Activated CD8-positive, alpha-beta memory T cell treated with anti-CD3 and anti-CD28 coated beads, Interleukin-2, amount 50 U/mL, for 4 hours (primary cell): Measurements from ENCODE around the gene BRAT1.
A peak's percentile ranks its signal among the peaks of the same experiment; 100 is the strongest.

Experiments used
- DNase-seq: peaks from one replicate; pipeline ENCODE4 v3.0.0-alpha.2; 2020

The BRAT1 gene

DNA sequence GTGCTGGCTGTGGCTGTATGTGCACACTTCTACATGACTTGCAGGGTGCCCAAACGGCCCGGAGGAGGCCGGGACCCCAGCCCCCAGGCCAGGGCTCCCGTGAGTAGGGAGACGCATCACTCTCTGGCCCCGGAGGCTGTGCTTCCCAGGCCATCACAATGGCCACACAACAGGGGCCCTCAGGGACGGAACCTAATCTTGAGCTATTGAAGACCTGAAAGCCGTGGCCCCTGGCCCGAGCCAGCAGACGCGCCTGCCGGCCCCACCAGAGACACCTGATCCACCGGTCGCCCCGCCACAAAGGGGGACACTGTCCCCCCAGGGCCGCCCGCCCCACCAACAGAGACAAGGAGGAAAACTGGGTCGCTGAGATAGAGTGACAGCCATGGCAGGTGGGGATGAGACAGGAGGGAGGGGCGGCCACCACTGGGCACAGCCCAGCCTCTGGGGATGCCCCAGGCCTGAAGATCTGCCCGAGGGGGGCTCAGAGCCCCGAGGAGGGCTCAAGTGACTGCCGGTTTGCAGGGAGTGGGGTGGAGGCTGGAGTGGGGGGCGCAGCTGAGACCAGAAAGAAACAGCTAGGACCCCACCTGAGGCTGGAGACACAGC lies 45.9 kb downstream of the BRAT1 start:
- DNase-seq: no peak

GRCh38 chr7:2508327-2509215 lies 46.8 kb downstream of the BRAT1 start:
- DNase-seq: peak; percentile 68

- no peak for DNase-seq
Observed at GRCh38 chr7:2507917-2508306, 47.4 kb downstream of the BRAT1 start.

- no peak for DNase-seq
Observed at GRCh38 chr7:2507208-2507916, 48.0 kb downstream of the BRAT1 start.

- DNase-seq: no peak
Observed at GRCh38 chr7:2505401-2505800, 49.9 kb downstream of the BRAT1 start.

DNA sequence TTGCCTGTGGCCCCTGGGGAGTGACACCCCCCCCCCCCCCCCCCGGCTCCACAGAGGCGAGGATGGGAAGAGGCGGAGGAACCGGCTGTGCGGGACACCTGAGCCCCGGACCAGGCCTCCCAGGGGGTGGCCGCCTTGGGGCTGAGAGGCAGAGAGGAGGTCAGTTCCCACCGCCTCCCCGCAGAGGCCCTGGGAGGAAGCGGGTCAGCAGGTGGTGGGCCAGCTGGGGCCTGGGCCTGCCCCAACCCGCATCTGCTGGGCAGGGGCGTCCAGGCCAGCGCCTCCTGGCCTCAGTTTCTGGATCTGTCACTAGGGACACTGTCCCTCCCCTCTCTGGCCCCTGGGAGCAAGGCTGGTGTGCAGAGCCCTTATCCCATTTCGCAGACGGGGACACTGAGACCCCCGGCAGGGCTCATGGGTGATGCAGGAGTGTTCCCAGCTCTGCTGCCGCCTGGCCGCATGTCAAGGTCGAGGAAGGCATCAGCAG lies 50.4 kb downstream of the BRAT1 start:
- no peak for DNase-seq

DNA sequence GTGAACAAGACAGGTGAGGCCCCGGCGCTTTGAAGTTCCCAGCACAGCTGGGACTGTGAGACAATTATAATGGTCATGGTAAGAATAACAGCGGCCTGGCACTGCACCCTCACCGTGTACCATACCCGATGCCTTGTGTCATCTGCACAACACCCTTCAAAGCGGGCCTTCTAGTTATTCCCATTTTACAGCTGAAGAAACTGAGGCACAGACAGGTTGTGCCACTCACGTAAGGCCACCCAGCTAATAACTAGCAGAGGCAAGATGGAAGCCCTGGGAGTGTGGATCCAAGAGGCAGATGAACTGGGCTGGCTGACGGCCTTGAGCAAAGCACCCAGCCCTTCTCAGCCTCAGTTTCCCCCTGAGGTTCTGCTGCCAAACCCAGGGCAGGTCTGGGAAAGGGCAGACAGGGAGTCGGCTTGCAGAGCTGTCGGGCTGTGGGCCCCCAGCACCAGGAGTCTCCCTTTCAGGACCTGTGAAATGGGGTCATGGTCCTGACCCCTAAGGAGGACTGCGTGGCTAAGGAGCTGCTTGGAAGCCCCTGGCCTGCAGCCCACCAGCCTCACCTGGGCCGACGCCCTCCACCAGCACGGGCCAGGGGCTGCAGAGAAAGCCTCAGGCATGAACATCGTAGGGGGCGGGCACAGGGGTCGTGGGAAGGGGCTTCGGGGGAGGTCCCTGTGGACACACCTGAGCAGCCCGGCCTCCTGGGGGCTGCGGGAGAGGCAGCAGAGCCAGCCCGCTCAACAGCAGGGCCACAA lies 51.0 kb downstream of the BRAT1 start:
- DNase-seq: no peak

GRCh38 chr7:2503056-2503941 lies 52.0 kb downstream of the BRAT1 start:
- DNase-seq: no peak

- no peak for DNase-seq
Observed at GRCh38 chr7:2502647-2502966, 52.7 kb downstream of the BRAT1 start.

DNA sequence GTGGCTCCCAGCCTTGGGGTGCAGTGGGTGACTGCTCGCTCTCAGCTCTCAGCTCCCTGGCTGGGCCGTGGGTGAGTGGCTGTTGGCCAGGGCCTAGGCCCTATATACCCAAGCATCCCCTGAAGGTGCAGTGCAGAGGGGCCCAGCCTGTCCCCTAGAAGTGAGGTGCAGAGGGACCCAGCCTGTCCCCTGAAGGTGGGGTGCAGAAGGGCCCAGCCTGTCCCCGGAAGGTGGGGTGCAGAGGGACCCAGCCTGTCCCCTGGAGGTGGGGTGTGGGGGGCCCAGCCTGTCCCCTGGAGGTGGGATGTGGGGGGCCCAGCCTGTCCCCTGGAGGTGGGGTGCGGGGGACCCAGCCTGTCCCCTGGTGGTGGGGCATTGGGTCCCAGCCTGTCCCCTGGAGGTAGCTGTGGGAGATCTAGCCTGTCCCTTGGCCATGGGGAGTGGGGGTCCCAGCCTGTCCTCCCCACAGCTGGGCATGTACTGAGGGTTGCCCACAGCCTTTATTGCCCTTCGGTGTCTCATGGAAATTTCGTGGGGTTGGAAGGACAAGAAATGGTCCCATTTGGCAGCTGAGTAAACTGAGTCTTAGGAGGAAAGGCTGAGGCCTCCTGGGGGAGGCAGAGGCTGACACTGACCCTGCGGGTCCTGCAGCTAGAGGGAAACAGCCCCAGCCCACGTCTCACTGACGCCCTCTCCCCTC lies 53.2 kb downstream of the BRAT1 start:
- DNase-seq: no peak

GRCh38 chr7:2500701-2501100 lies 54.6 kb downstream of the BRAT1 start:
- DNase-seq: no peak

- DNase-seq: no peak
Observed at GRCh38 chr7:2499719-2500430, 55.4 kb downstream of the BRAT1 start.

DNA sequence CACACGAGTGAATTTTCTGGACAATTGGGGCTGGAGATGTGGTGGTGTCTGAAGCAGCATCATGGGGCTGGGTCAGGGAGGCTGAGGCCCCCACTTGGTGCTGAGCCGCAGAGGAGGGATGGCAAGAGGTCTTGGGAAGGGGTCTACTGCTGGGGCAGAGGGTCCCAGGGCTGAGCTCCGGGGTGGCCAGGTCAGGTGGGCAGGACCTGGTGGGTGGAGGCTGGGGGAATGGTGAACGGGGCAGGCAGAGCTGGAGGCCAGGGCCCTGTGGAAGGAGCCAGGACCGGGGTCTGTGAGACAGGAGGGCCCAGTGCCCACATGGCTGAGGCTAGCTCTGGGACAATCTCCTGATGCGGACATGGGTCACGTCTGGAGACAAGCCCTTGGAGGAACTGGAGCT lies 56.1 kb downstream of the BRAT1 start:
- DNase-seq: no peak

- DNase-seq: no peak
Observed at GRCh38 chr7:2498708-2499107, 56.6 kb downstream of the BRAT1 start.

- DNase-seq: no peak
Observed at GRCh38 chr7:2497500-2498336, 57.6 kb downstream of the BRAT1 start.

- DNase-seq: no peak
Observed at GRCh38 chr7:2497065-2497464, 58.3 kb downstream of the BRAT1 start.

DNA sequence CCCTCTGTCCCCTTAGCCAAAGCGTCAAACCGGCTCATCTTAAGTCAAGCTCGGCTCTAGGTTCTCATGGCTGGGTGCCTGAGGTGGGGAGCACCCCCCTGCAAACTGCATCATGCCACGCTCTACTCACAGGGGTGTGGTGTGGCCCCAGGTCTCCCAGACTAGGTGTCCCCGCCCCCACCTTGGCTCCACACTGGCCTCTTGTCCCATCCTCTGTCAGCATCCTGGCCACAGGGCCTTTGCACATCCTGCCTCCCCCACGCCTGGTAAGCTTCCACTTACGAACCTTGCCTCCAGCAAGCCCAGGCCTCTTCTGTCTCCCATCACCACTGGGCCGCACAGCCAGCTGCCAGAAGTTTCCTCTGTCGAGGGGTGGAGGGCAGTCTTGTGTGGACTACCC lies 58.9 kb downstream of the BRAT1 start:
- no peak for DNase-seq

DNA sequence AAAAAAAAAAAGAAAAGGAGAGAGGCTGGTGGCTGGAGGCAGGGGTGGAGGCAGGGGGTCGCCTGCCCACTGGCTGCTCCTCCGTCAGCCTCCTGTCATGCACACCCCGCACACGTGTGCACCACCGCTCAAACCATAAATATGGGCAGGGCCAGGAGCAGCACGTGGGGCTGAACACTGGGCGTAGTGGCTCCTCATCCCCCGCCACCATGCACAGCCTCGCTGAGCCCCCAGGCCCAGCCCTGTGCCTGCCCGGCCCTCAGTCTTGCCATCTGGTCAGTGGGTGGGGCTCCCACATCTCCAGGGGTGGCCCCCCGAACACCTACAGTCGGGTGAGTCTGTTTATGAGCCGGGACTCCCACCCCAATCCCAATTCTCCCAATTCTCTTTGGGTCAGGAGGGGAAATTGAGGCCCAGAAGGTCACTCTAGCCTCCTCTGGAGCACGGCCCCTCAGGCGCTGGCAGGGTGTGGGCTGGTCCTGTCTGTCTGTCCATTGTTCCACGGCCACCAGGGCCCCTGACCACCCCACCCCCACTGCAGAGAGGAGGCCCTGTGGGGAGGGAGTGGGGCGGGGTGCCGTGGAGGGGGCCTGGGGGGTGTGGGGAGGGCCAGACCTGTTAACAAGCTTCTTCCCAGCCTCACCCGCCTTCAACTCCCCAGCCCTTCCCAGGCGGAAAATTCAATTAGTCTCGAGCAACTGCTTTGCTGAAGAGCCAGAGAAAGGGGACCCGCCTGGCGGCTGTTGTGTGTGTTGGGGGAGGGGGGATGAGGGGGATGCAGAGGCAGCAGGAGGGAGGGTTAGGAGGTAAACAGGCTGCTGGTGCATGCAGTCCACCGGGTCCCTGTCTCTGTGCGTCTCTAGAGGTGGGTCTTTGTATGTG lies 59.7 kb downstream of the BRAT1 start:
- DNase-seq: no peak
